IPS-18c (cell line): ENCODE results near the gene CYTH1.

Experiments
- H3K4me3 ChIP-seq: 2 replicates; pipeline ENCODE4 v1.7.0; 2013; ENCODE audit warnings: low read depth, mild to moderate bottlenecking, low read length, moderate library complexity; ENCODE audit not compliant: insufficient read depth
- H3K9me3 ChIP-seq: one replicate; pipeline ENCODE4 v1.6.1; 2013; ENCODE audit warnings: mild to moderate bottlenecking, low read length, moderate library complexity; ENCODE audit not compliant: control insufficient read depth, insufficient read depth

Gene CYTH1

DNA sequence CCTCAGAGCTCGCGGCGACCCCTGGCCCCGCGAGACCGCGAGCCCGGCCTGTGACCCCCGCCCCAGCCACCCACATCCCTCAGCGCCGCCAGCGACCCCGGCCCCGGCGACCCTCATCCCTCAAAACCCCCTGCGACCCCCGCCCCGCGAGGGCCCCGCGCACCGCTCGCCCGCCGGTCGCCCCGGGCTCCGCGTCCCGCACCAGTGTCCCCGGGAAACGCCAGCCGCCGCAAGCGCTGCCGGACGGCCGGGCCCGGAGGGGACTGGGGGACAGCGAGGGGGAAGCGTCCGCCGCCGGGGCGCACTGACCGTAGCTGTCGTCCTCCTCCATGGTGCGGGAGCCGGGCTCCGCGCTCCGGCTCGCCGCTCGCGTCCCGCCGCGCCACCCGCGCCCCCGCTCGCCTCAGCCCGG, at the start of gene CYTH1:
Gene CYTH1 (minus strand): TSS at position 381 of the 412 bp plus-strand sequence. CDS start 50 bp downstream, at position 331.
- H3K4me3 ChIP-seq: peak within 1 kb of the TSS; percentile 84
- H3K9me3 ChIP-seq: no peaks in the 10 kb centered on the region

DNA sequence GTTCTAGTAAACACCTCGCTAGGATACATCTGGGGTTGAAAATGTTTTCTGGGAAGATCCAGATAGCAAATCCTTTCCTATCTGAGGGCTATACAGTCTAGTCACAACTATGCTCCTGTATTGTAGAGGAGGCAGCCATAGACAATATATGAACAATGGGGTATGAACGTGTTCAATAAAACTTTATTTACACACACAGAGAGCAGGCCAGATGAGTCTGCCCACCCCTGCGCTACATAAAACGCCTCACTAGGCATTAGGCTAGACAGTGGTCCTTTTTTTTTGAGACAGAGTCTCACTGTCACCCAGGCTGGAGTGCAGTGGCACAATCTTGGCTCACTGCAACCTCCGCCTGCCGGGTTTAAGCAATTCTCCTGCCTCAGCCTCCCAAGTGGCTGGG, 47.4 kb upstream of the CYTH1 start:
- H3K9me3 ChIP-seq: no peaks in the 10 kb centered on the region
- no peak overlapping the region for H3K4me3 ChIP-seq

GRCh38 chr17:78828470-78829185, 46.6 kb upstream of the CYTH1 start:
- H3K9me3 ChIP-seq: no peaks in the 10 kb centered on the region
- no peak overlapping the region for H3K4me3 ChIP-seq

GRCh38 chr17:78826836-78827509, 44.9 kb upstream of the CYTH1 start:
- Histone ChIP-seq H3K4me3 (no peak overlapping the region), H3K9me3 (no peaks in the 10 kb centered on the region)

DNA sequence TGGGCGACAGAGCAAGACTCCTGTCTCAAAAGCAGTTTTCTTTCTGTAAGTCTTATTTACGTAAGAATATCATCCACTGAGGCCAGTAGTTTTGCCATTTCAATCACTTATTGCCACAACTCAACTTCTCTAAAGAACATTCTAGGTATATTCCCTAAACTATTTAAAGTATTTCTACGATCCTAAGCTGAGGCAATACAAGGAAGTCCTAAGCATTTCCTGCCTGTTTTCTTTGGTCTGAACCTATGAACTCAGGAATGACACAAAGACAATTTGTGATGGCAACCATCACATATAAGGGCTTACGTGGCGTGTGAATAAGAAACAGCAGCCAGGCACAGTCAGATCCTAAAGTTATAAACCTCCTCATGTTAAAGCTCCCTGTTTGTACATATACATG, 44.3 kb upstream of the CYTH1 start:
- Histone ChIP-seq H3K9me3 (no peaks in the 10 kb centered on the region), H3K4me3 (no peak overlapping the region)

DNA sequence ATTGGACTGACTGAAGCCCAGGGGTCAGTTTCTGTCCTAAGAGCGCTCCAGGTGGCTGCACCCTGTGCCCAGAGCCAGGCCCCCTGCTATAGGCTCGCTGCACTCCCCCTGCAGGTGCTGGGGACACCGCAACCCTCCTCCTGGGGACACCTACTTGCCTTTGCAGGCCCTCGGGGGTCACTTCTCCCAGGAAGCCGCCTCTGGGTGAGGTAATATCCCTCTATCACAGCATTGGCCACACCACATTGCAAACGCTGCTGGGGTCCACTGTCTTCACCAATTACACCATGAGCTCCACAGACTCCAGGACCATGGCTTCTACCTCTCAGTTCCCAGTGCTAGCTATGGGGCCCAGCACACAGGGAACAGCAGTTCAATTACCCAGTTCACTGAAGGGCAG, 43.6 kb upstream of the CYTH1 start:
- Histone ChIP-seq H3K9me3 (no peaks in the 10 kb centered on the region), H3K4me3 (no peak overlapping the region)

DNA sequence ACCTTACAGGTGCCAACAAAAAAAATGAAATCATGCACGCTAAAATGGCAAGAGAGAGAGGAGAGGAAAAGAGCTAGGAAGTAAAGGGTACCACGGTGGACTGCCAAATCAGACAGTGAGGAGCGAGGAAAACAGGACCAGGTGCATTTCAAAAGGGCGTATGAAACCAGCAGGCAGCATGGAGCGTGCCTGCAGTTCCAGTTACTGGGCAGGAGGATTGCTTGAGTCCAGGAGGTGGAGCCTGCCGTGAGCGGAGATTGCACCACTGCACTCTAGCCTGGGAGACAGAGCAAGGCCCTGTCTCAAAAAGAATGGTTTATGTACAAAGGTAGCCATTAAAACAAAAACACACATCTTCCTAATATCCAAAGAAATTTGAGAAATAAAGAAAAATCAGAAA, 42.2 kb upstream of the CYTH1 start:
- H3K9me3 ChIP-seq: no peaks in the 10 kb centered on the region
- H3K4me3 ChIP-seq: no peak overlapping the region

DNA sequence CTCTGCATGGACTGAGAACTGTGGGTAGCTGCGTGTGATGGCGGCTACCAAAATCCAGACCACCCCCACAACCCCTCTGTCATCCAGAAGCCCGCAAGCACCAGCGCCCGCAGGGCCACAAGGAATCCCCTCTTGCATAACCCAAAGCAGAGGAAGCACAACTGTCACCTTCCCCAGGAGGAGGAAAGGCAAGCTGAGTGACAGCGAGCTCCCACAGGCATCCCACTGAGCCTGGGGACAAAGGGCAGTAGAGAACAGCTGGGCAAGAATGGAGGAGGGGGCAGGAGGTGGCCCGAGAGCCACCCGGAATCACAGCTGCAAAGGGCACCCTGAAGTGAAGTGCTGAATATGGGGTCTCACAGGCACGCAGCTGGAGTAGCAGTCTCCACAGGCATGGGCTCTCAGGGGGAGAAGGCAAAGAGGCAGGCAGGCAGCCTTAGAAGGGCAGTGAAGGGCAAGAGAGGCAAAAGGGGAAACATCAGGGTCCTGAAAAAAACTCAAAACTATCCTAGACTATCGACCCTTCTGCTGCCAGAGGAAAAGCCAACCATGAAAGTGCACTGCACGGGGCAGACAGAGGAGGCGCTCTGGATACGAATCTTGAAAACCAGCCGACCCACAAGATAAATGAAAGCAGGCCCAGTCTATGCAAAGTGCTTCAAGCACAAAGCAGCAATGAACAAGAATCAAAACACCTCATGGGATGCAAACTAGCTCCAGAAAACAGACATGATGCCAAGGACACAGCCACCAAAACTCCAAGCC, 41.4 kb upstream of the CYTH1 start:
- H3K4me3 ChIP-seq: no peak overlapping the region
- H3K9me3 ChIP-seq: peaks cover 2% of the 10 kb centered on the region

GRCh38 chr17:78822552-78822951, 40.5 kb upstream of the CYTH1 start:
- H3K4me3 ChIP-seq: no peak overlapping the region
- H3K9me3 ChIP-seq: peaks cover 2% of the 10 kb centered on the region

DNA sequence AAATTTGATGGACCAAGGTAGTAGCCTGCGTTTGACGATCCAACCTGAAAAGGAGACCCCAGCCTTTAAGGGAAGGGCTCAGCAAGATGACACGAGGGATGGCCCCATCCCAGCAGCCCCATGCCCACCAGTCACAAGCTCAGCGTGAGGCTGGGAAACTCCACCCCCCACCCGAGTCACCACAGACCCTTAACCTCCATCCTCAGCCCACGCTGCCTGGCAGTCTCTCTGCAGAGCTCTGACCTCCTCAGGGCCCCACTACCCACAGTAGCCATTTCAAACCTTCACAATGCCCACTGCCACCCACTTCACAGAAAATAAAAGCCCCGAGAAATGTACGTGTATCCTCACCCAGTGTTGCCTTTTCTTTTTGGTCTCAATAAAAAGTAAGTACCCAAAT, 39.9 kb upstream of the CYTH1 start:
- Histone ChIP-seq H3K4me3 (no peak overlapping the region), H3K9me3 (peaks cover 2% of the 10 kb centered on the region)

GRCh38 chr17:78820841-78821240, 38.8 kb upstream of the CYTH1 start:
- Histone ChIP-seq H3K4me3 (no peak overlapping the region), H3K9me3 (peaks cover 2% of the 10 kb centered on the region)

DNA sequence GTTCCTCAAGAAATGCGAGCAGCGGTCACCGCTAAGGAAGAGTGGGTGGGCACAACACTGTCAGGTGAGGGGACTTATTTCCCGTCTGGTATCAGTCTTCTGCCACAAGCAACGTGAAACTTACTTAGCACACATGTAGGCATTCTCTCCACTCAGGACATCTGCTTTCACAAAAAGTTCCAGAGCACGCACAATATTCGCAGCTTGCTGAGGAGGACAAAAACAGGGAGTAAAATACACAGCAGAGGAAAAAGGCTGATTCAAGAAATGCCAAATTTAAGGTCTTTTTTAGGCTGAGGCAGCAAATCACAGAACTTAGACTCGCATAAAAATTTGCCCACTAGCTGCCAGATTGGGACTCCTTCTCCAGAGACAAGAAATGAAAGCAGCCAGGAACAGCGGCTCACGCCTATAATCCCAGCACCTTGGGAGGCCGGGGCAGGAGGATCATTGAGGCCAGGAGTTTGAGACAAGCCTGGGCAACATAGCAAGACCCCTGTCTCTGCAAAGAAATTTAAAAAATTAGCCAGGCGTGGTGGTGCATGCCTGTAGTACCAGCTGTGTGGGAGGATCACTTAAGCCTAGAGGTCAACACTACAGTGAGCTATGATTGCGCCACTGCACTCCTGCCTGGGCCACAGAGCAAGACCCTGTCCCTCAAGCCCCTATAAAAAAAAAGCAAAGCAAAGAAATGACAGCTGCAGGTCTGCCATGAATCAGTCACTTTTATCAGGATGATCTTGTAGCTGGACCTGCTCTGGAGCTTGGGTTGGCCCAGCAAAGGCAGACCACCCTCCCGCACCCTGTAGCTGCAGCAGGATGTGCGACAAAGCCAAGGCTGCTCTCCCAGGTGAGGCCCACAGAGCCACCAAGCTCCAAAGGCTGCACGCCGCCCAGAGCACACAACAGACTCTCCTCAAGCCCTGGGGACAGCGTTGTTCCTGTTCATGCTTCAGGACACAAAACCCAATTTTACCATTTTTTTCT, 38.0 kb upstream of the CYTH1 start:
- no peak overlapping the region for H3K4me3 ChIP-seq
- peaks cover 2% of the 10 kb centered on the region for H3K9me3 ChIP-seq

GRCh38 chr17:78819402-78819801, 37.3 kb upstream of the CYTH1 start:
- no peak overlapping the region for H3K4me3 ChIP-seq
- H3K9me3 ChIP-seq: peaks cover 2% of the 10 kb centered on the region

DNA sequence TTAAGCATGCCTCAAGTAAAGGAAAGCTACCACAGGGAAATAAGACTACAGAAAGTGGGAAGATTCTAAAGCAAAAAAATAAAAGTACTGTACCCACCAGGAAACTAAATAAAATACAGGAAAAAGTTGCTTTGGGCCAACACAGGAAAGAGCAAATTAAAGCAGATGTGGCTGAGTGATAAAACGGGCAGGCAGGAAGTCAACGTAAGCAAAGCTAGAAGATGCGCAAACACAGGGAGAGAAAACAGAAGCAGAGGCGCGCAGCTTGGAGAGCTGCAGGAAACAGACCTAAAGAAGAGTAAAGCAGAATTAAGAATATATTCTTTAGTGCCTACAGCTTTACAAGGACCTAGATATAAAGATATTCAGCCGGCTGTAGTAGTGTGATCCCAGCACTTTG, 36.9 kb upstream of the CYTH1 start:
- H3K4me3 ChIP-seq: no peak overlapping the region

GRCh38 chr17:78818152-78818846, 36.2 kb upstream of the CYTH1 start:
- no peak overlapping the region for H3K4me3 ChIP-seq
- peaks cover 2% of the 10 kb centered on the region for H3K9me3 ChIP-seq

More for the DNA sequence above, 36.9 kb upstream of the CYTH1 start:
- H3K9me3 ChIP-seq: peaks cover 2% of the 10 kb centered on the region

- H3K4me3 ChIP-seq: no peak overlapping the region
- H3K9me3 ChIP-seq: peaks cover 2% of the 10 kb centered on the region
Measured at GRCh38 chr17:78817123-78817522, 35.0 kb upstream of the CYTH1 start.
